Smooth muscle cell (in vitro differentiated cells): ENCODE data around the gene NUDT9. TPM values are rescaled to one million over a fixed set of nuclear protein-coding genes. Genes with fewer than 3 reads are reported as not detected.
A peak's percentile ranks its signal among the peaks of the same experiment; 100 is the strongest.
"Not testable (repeated sequence)": the region's sequence is repeated elsewhere in the genome, so short reads cannot be mapped to it uniquely, and the experiment has no call there.

Experiments used
- DNase-seq: peaks from one replicate; lab custom pipeline; 2025; ENCODE audit not compliant: unreplicated experiment; lab: John Stamatoyannopoulos, UW
- H2AFZ ChIP-seq: fragments of 200-600 bp; sonication (generic); 2 replicates; pipeline ENCODE4 v1.6.0; 2016; ENCODE audit warnings: antibody characterized with exemption, low read depth, mild to moderate bottlenecking
- H3F3A ChIP-seq: fragments of 200-600 bp; sonication (generic); 2 replicates; pipeline ENCODE4 v1.6.0; 2017; ENCODE audit warnings: antibody characterized with exemption, low read depth
- H3K27ac ChIP-seq: fragments of 200-600 bp; sonication (generic); 2 replicates; pipeline ENCODE4 v1.5.1; 2016; ENCODE audit warnings: low read depth, mild to moderate bottlenecking
- H3K27me3 ChIP-seq: fragments of 200-600 bp; sonication (generic); 2 replicates; pipeline ENCODE4 v1.6.1; 2016; ENCODE audit warnings: low read depth, mild to moderate bottlenecking
- H3K36me3 ChIP-seq: fragments of 200-600 bp; sonication (generic); 2 replicates; pipeline ENCODE4 v1.5.1; 2016; ENCODE audit warnings: low read depth
- H3K4me1 ChIP-seq: fragments of 200-600 bp; sonication (generic); 2 replicates; pipeline ENCODE4 v1.5.1; 2016; ENCODE audit warnings: low read depth
- H3K4me2 ChIP-seq: fragments of 200-600 bp; sonication (generic); 2 replicates; pipeline ENCODE4 v1.6.0; 2016; ENCODE audit warnings: mild to moderate bottlenecking
- H3K4me3 ChIP-seq: fragments of 200-600 bp; sonication (generic); 2 replicates; pipeline ENCODE4 v1.5.1; 2016; ENCODE audit warnings: mild to moderate bottlenecking
- H3K79me2 ChIP-seq: fragments of 200-600 bp; sonication (generic); 2 replicates; pipeline ENCODE4 v1.6.0; 2016; ENCODE audit warnings: low read depth, mild to moderate bottlenecking
- H3K9ac ChIP-seq: fragments of 200-600 bp; sonication (generic); 2 replicates; pipeline ENCODE4 v1.6.0; 2016; ENCODE audit warnings: low read depth
- H3K9me3 ChIP-seq: fragments of 200-600 bp; sonication (generic); replicated peaks from 2 replicates; pipeline ENCODE4 v1.5.1; 2016; ENCODE audit warnings: low read depth
- H4K20me1 ChIP-seq: fragments of 200-600 bp; sonication (generic); 2 replicates; pipeline ENCODE4 v1.6.0; 2016; ENCODE audit warnings: low read depth
- CTCF ChIP-seq: fragments of 200-600 bp; sonication (generic); IDR thresholded peaks from 2 replicates; pipeline ENCODE4 v1.5.1; 2017; ENCODE audit warnings: borderline replicate concordance, mild to moderate bottlenecking, antibody characterized with exemption; ENCODE audit not compliant: insufficient read depth, poor library complexity, severe bottlenecking
- WGBS: methylation state at CpG from one replicate; pipeline ENCODE4 v1.1.7; 2016; ENCODE audit warnings: low lambda C conversion rate; 5-methylcytosine and 5-hydroxymethylcytosine counted together
- polyA plus RNA-seq: library from polyadenylated mRNA; unstranded; fragments of >200 nt; fragmentation: Nextera tagmentation; extraction: Ambion mirVana; gene quantifications from 2 replicates; pipeline ENCODE4 v1.2.1, GENCODE V29; 2016
- total RNA-seq: library from RNA; depleted of rRNA; stranded (reverse); fragments of >200 nt; gene quantifications from 2 replicates; pipeline ENCODE4 v1.2.3, GENCODE V29; 2014

The NUDT9 gene
- total and polyA plus RNA-seq, 2 experiments from 2014 or later, result 10.5 to 26.5 TPM

DNA sequence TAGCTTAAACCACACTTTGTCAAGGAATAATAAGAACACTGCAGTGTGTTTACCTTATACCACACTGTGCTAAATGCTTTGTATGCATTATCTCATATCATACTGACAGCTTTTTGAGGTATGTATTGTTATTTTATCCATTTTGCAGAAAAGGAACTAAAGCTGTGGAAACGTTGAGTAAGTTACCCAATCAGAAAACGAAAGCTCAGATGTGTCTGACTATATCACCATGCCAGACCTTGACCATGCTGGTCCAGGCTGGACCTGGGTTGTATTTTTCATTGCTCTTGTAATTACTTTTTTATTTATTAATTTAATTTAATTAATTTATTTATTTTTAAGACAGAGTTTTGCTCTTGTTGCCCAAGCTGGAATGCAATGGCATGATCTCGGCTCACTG, 33.5 kb upstream of the NUDT9 start:
- H3K4me2 ChIP-seq, result no peak overlapping the region
- H2AFZ ChIP-seq, result no peak overlapping the region
- no peak for DNase-seq
- no peaks in the 10 kb centered on the region for H4K20me1 ChIP-seq
- H3K27ac ChIP-seq, result no peak overlapping the region
- H3K79me2 ChIP-seq, result peaks cover 34% of the 10 kb centered on the region
- H3K4me1 ChIP-seq, result no peaks in the 10 kb centered on the region
- TF ChIP-seq CTCF, result no peak
- H3K4me3 ChIP-seq, result peak overlapping the region; percentile 70
- no peak overlapping the region for H3K9ac ChIP-seq
- no peaks in the 10 kb centered on the region for H3K27me3 ChIP-seq
- no peaks in the 10 kb centered on the region for H3F3A ChIP-seq
- 95% methylated on average over 3 of the region's 3 CpGs for WGBS
- H3K36me3 ChIP-seq, result peaks cover 3% of the 10 kb centered on the region
- H3K9me3 ChIP-seq, result no peaks in the 10 kb centered on the region

GRCh38 chr4:87390055-87390454, 32.3 kb upstream of the NUDT9 start:
- Histone ChIP-seq H3K4me2 (peak overlapping the region; percentile 83), H3K79me2 (peaks cover 34% of the 10 kb centered on the region), H3K4me3 (peak overlapping the region; percentile 70)
- not testable (repeated sequence) for H3K27ac ChIP-seq, H3K36me3 ChIP-seq, H3K9ac ChIP-seq, H3K4me1 ChIP-seq, H2AFZ ChIP-seq, H3F3A ChIP-seq, H3K27me3 ChIP-seq, H3K9me3 ChIP-seq, H4K20me1 ChIP-seq, DNase-seq
- WGBS, result 96% methylated on average over 20 of the region's 20 CpGs

- Histone ChIP-seq H3K36me3 (no peaks in the 10 kb centered on the region), H3K4me1 (no peaks in the 10 kb centered on the region), H3F3A (no peaks in the 10 kb centered on the region), H2AFZ (peak overlapping the region; percentile 90), H3K9ac (peak overlapping the region; percentile 74), H3K27ac (peak overlapping the region; percentile 57), H3K9me3 (no peaks in the 10 kb centered on the region), H3K79me2 (peaks cover 34% of the 10 kb centered on the region), H3K27me3 (no peaks in the 10 kb centered on the region), H3K4me2 (peak overlapping the region; percentile 83), H4K20me1 (no peaks in the 10 kb centered on the region), H3K4me3 (peak overlapping the region; percentile 70)
- no peak for TF ChIP-seq CTCF
- no peak for DNase-seq
These were observed 31.9 kb upstream of the NUDT9 start for GRCh38 chr4:87390551-87390890.

DNA sequence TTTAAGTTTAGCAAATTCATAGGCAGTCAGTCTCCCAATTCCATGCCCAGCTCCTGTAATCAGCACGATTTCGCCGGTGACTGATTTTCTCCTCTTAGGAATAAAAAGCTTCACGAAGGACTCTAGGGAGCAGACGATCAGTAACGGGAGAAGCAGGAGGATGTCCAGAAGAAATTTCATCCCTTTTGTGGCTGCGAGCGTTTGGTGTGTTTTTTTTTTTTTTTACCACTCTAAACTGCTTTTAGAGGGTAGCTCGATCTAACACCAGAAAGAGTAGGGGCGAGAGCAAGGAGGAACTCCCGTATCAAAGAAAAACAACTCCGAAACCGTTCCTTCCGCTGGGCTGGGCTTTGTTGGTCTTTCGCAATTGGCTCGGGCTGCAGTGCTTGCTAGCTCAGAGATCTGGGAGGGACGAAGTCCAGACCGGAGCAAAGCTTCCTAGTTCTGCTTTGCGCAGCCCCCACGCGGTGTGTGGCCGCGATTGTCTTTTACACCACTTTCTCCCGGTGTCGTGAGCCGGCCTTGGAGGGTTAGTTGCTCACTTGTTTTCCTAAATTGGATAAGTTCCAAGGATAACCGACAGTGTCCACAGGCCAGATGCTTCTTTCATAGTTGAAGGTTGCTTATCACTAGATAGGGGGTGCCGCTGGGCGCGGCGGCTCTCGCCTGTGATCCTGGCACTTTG, 31.3 kb upstream of the NUDT9 start, which contains the start of gene HSD17B11:
TSS of gene HSD17B11 (minus strand) at position 298 of the 685 bp plus-strand sequence. CDS start at position 180, 118 bp downstream.
- Histone ChIP-seq H3K4me3 (peak within 1 kb of the TSS; percentile 70), H3K4me1 (no peaks in the 10 kb centered on the region), H3K9ac (peak within 1 kb of the TSS; percentile 74), H3K9me3 (no peaks in the 10 kb centered on the region), H3K4me2 (peak within 1 kb of the TSS; percentile 83), H3F3A (no peaks in the 10 kb centered on the region), H3K36me3 (no peaks in the 10 kb centered on the region), H3K79me2 (peaks cover 34% of the 10 kb centered on the region), H2AFZ (peak within 1 kb of the TSS; percentile 90), H3K27ac (peak within 1 kb of the TSS; percentile 57), H3K27me3 (no peaks in the 10 kb centered on the region), H4K20me1 (no peaks in the 10 kb centered on the region)
- no peak for TF ChIP-seq CTCF
- under 1% methylated on average over 32 of the region's 32 CpGs for WGBS
- DNase-seq, result peak; percentile 31
